ENCODE measurements around the gene HS6ST3. TPM values are rescaled to one million over a fixed set of nuclear protein-coding genes. Genes with fewer than 3 reads are reported as not detected.

Gene HS6ST3
- total and polyA plus RNA-seq, 2 of the 13 experiments (the other 11 are each of a cell fraction or from before 2014, with no cell fraction given): not detected

DNA sequence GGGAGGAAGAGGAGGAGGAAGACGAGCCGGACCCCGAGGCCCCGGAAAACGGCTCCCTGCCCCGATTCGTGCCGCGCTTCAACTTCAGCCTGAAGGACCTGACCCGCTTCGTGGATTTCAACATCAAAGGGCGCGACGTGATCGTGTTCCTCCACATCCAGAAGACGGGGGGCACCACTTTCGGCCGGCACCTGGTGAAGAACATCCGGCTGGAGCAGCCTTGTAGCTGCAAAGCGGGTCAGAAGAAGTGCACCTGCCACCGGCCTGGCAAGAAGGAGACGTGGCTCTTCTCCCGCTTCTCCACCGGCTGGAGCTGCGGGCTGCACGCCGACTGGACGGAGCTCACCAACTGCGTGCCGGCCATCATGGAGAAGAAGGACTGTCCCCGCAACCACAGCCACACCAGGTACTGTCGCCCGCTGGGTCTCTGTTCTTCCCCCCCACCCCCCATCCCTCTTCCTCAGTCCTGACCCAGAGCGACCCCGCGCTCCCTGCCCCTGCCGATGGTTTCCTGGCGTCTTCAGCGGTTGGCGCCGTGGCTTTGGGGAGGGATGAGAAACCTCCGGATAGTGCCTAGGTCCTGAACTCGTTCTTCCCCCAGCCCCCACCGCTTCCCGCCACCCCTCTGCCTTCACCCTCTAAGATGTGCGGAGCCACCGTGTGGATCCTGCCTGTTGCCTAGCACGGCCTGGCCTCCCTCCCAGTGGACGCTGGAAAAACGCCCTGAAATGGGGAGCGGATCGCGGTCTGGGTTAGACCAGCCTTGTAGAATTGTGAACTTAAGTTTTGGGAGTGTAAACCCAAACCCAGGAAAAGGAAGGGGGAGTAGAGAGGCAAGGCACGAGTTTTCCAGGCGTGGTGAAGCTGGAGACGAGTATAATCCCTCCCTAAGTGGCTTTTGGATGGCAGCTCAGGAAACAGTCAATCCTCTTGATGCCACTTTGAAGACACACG, 1.5 kb downstream of the HS6ST3 start (continued):
- TF ChIP-seq, protein P1, sequence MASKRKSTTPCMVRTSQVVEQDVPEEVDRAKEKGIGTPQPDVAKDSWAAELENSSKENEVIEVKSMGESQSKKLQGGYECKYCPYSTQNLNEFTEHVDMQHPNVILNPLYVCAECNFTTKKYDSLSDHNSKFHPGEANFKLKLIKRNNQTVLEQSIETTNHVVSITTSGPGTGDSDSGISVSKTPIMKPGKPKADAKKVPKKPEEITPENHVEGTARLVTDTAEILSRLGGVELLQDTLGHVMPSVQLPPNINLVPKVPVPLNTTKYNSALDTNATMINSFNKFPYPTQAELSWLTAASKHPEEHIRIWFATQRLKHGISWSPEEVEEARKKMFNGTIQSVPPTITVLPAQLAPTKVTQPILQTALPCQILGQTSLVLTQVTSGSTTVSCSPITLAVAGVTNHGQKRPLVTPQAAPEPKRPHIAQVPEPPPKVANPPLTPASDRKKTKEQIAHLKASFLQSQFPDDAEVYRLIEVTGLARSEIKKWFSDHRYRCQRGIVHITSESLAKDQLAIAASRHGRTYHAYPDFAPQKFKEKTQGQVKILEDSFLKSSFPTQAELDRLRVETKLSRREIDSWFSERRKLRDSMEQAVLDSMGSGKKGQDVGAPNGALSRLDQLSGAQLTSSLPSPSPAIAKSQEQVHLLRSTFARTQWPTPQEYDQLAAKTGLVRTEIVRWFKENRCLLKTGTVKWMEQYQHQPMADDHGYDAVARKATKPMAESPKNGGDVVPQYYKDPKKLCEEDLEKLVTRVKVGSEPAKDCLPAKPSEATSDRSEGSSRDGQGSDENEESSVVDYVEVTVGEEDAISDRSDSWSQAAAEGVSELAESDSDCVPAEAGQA (IDR thresholded peaks at IDR 0.05; ENCODE audit: low read depth): no peak
- TF ChIP-seq, protein P1 (CRISPR knock-in tag; IDR thresholded peaks at IDR 0.05; ENCODE audit: borderline replicate concordance): no peak

DNA sequence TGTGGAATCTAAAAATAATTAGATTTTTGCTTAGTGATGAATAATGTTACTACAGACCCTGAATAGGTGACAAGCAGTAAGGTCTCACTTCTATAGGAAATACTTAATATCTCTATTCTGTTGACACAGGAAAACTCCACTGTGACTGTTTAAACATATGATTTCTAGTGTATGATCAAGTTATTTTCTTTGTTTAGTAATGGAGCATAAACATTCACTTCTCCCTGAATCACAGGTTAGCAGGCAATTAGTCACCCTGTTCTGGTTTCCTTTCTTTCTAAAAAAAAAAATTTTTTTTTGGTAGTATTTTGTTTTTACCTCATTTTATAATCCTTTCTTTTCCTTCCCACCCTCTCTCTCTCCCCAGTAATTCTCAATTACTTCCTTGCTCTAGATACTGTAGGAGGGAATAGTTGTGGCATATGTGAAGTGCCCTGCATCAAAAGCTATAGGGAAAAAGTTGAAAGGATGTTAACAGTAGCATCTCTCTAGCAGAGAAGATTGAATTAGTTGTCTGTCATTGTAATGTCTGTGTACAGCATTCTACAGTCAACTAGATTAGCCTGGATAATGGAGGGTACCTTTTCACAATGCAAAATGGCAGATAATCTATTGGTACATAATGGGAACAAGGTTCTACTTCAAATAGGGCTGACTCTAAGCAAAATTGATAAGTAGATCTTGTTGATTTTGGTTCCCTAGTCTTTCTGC, 3.5 kb downstream of the HS6ST3 start:
- CTCF ChIA-PET (ENCODE audit: low intra/inter-chr PET ratio, low total read pairs): no interaction called here
- Histone ChIP-seq H2AFZ (ENCODE audit: low read length) (no peak overlapping the region), H3K9me3 (ENCODE audit: low read length) (no peaks in the 10 kb centered on the region), H3K79me2 (ENCODE audit: insufficient read depth, low read length) (no peaks in the 10 kb centered on the region), H3K9ac (ENCODE audit: insufficient read depth, low read depth, low read length) (no peak overlapping the region), H3K4me2 (ENCODE audit: low read depth, low read length) (no peak overlapping the region), H3K27ac (ENCODE audit: extremely low read length, insufficient read depth, low read length) (no peak overlapping the region), H4K20me1 (ENCODE audit: insufficient read depth, low read length) (no peaks in the 10 kb centered on the region), H3K4me3 (replicated peaks in 1 of 3; ENCODE audit: insufficient read depth in 1 of 3, low read depth in 2 of 3, low read length in 3 of 3) (no peak overlapping the region), H3K4me1 (ENCODE audit: insufficient read depth, low read length) (0 out of 2 replicates have a peak, but pooled peaks cover 6% of the 10 kb centered on the region), H3K27me3 (ENCODE audit: control insufficient read depth in 1 of 2, insufficient read depth in 2 of 2, low read length in 2 of 2) (peaks cover 5 to 30% of the 10 kb centered on the region in 2 experiments), H3K36me3 (replicated peaks in 1 of 2; ENCODE audit: control insufficient read depth in 1 of 2, insufficient read depth in 2 of 2, low read length in 2 of 2) (no peaks in the 10 kb centered on the region)
- FAIRE-seq (no peak), DNase-seq (ENCODE audit: low spot score) (no peak), ATAC-seq (no peak)
- POLR2A ChIA-PET: no interaction called here
- intact Hi-C loops (cut with micrococcal nuclease; ENCODE audit: unreplicated experiment): no loop called here
- TF ChIP-seq, protein P2, sequence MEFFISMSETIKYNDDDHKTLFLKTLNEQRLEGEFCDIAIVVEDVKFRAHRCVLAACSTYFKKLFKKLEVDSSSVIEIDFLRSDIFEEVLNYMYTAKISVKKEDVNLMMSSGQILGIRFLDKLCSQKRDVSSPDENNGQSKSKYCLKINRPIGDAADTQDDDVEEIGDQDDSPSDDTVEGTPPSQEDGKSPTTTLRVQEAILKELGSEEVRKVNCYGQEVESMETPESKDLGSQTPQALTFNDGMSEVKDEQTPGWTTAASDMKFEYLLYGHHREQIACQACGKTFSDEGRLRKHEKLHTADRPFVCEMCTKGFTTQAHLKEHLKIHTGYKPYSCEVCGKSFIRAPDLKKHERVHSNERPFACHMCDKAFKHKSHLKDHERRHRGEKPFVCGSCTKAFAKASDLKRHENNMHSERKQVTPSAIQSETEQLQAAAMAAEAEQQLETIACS (CRISPR knock-in tag; IDR thresholded peaks at IDR 0.05): no peak
- in situ Hi-C loops (cut with HindIII; ENCODE audit: extremely low pct_ligation_motif_present, low pct_unique_long_range_greater_than_20kb): no loop called here
- no TSS peak for BruUV-seq (replicated peaks)
